Motor neuron (in vitro differentiated cells): Measurements from ENCODE around the gene HDAC9. TPM values are rescaled to one million over a fixed set of nuclear protein-coding genes. Genes with fewer than 3 reads are reported as not detected.
"Not testable (repeated sequence)": the region's sequence is repeated elsewhere in the genome, so short reads cannot be mapped to it uniquely, and the experiment has no call there.

Experiments used
- ATAC-seq, 8 experiments: fragments of 200-7000 bp; cut with Tn5 transposase; replicated peaks in 6 of 8; 2 replicates each; pipeline ENCODE4 v1.8.0; 2021; ENCODE audit warnings: mild to moderate bottlenecking in 8 of 8, moderate library complexity in 8 of 8
- H3K27ac ChIP-seq, 2 donors: fragments of 250-450 bp; sonication (Bioruptor Pico); 2 replicates each; pipeline ENCODE4 v1.9.0; 2021; ENCODE audit warnings: antibody characterized with exemption in 2 of 2, mild to moderate bottlenecking in 2 of 2, moderate library complexity in 1 of 2
- H3K4me1 ChIP-seq, 2 donors: fragments of 250-450 bp; sonication (Bioruptor Pico); replicated peaks in 1 of 2; 2 replicates each; pipeline ENCODE4 v1.6.1; 2021; ENCODE audit warnings: antibody characterized with exemption in 2 of 2, mild to moderate bottlenecking in 2 of 2, moderate library complexity in 1 of 2
- H3K4me3 ChIP-seq, 5 donors: fragments of 250-450 bp; sonication (Bioruptor Pico); 2 replicates each; pipeline ENCODE4 v1.9.0; 2021; ENCODE audit warnings: antibody characterized with exemption in 5 of 5, mild to moderate bottlenecking in 5 of 5, moderate library complexity in 4 of 5
- WGBS, 10 experiments: fragments of 450-650 bp; shearing (Covaris generic); methylation state at CpG; one replicate each; pipeline ENCODE4 v1.0.0; 2022; 5-methylcytosine and 5-hydroxymethylcytosine counted together
- in situ Hi-C, 9 experiments: fragments of 400-800 bp; cut with MboI; loops; one replicate each; pipeline ENCODE4 v1.15.0; 2021; ENCODE audit warnings: low sequenced_read_pairs in 9 of 9, low pct_unique_long_range_greater_than_20kb in 2 of 9; ENCODE audit not compliant: unreplicated experiment in 9 of 9
- total RNA-seq, 8 experiments: library from RNA; unstranded; fragments of 300-600 nt; gene quantifications; 2 replicates each; pipeline versions ENCODE4 v1.2.3 to v1.2.4, GENCODE V29; 2022

The HDAC9 gene
- total RNA-seq, 8 experiments from 2014 or later, result 5.8 to 44.2 (median 22.7) TPM

- no peak overlapping the region for H3K27ac ChIP-seq
- no peak overlapping the region for H3K4me3 ChIP-seq
- in situ Hi-C loops, result no loop called here
- ATAC-seq, result no peak
- H3K4me1 ChIP-seq, result no peaks in the 10 kb centered on the region
- WGBS, 10 experiments, result 70 to 100% (median 92%) methylated on average over 1 to 3 of the region's 3 CpGs; no CpG with 5 or more reads in 3 of the 10 experiments
Observed at GRCh38 chr7:19023477-19023876, 527.9 kb downstream of the HDAC9 start.

GRCh38 chr7:19024261-19024660 lies 528.7 kb downstream of the HDAC9 start:
- in situ Hi-C loops, result no loop called here
- H3K4me3 ChIP-seq, result no peak overlapping the region
- no peak for ATAC-seq
- H3K4me1 ChIP-seq, result no peaks in the 10 kb centered on the region
- H3K27ac ChIP-seq, result no peak overlapping the region
- 8 to 94% (median 59%) methylated on average over 3 to 4 of the region's 4 CpGs; no CpG with 5 or more reads in 2 of the 10 experiments for WGBS, 10 experiments

- 67 to 100% (median 81%) methylated on average over 1 of the region's 1 CpG; no CpG with 5 or more reads in 4 of the 10 experiments for WGBS, 10 experiments
- in situ Hi-C loops, result no loop called here
- no peak overlapping the region for H3K27ac ChIP-seq
Observed at GRCh38 chr7:19026888-19027287, 531.3 kb downstream of the HDAC9 start.

GRCh38 chr7:19030281-19030680 lies 534.7 kb downstream of the HDAC9 start:
- Histone ChIP-seq H3K27ac (no peak overlapping the region), H3K4me1 (no peaks in the 10 kb centered on the region), H3K4me3 (no peak overlapping the region)
- peak in 1 of 8 experiments; percentile 45 for ATAC-seq
- 51 to 100% (median 80%) methylated on average over 1 to 2 of the region's 2 CpGs; no CpG with 5 or more reads in 1 of the 10 experiments for WGBS, 10 experiments
- in situ Hi-C loops, result no loop called here

More at GRCh38 chr7:19026888-19027287, 531.3 kb downstream of the HDAC9 start:
- ATAC-seq, result peak in 1 of 8 experiments; percentile 23
- no peaks in the 10 kb centered on the region for H3K4me1 ChIP-seq
- H3K4me3 ChIP-seq, result no peak overlapping the region

- H3K4me3 ChIP-seq, in situ Hi-C loops: not testable (repeated sequence)
- 67 to 94% (median 86%) methylated on average over 1 to 3 of the region's 3 CpGs; no CpG with 5 or more reads in 3 of the 10 experiments for WGBS, 10 experiments
Observed at GRCh38 chr7:19032942-19033341, 537.4 kb downstream of the HDAC9 start.

GRCh38 chr7:19051767-19052375 lies 556.3 kb downstream of the HDAC9 start:
- no peak overlapping the region for H3K27ac ChIP-seq
- no peaks in the 10 kb centered on the region for H3K4me1 ChIP-seq
- ATAC-seq, result peak in 2 of 8 experiments; percentile 42 to 53
- 31 to 100% (median 75%) methylated on average over 1 to 7 of the region's 7 CpGs for WGBS, 10 experiments
- in situ Hi-C loops, result no loop called here
- no peak overlapping the region for H3K4me3 ChIP-seq

More at GRCh38 chr7:19032942-19033341, 537.4 kb downstream of the HDAC9 start:
- H3K27ac ChIP-seq, ATAC-seq, H3K4me1 ChIP-seq: not testable (repeated sequence)
